Renal pelvis (tissue), 4 donors: ENCODE data around the gene GPSM1. TPM values are rescaled to one million over a fixed set of nuclear protein-coding genes. Genes with fewer than 3 reads are reported as not detected.

ENCODE experiments used
- DNase-seq: peaks from one replicate; pipeline ENCODE4 v3.0.0-alpha.2; 2013
- polyA plus RNA-seq, 3 donors: library from polyadenylated mRNA; unstranded; fragments of 120-200 nt; gene quantifications; one replicate each; pipeline ENCODE4 v1.2.1, GENCODE V29; 2013; ENCODE audit not compliant: insufficient read length in 3 of 3

GPSM1 gene
- polyA plus RNA-seq, 3 donors: 41.2 to 59.6 (median 46.7) TPM

- DNase-seq: no peak
Measured at GRCh38 chr9:136359774-136360718, 32.7 kb downstream of the GPSM1 start.

DNA sequence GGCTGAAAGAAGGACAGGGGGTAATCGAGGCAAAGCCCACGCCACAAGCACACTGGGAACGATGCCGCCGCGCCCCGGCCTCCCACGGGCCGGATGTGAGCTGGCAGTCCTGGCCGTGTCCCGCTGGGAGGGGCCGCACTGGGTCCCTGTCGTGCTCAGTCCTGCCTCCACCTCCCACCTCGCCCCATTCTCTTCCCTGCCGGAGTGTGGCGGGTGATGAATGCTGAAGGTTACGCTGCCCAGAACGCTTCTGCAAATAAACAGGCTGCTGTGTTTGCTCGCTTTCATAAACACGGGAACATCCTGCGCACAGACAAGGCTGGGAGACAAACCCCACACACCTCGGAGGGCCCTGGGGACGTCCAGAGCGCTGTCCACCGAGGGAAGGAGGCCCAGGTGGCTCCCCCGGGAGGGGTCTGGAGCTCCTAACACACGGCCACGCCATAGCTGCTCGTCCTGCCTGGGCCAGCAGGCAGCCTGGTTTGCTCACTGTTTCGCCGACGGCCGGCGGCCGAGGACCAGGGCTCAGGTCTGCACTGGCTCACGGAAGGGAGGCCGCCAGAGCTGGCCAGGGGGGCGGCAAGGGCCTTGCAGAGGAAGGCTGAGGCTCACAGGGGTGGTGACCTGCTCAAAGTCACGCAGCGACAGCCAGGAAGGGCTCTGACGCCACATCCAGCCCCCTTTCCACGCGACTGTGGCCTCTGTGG, 33.9 kb downstream of the GPSM1 start:
- DNase-seq: no peak

GRCh38 chr9:136361754-136362449, 34.6 kb downstream of the GPSM1 start:
- no peak for DNase-seq

- no peak for DNase-seq
Measured at GRCh38 chr9:136362450-136362784, 35.1 kb downstream of the GPSM1 start.

- DNase-seq: peak; percentile 91
Measured at GRCh38 chr9:136363106-136363948, 36.0 kb downstream of the GPSM1 start, which contains the start of gene DNLZ. Gene DNLZ, minus strand, starts transcription at chr9:136363744. Its CDS starts 30 bp downstream, at chr9:136363714.

- DNase-seq: no peak
Measured at GRCh38 chr9:136363949-136364748, 36.8 kb downstream of the GPSM1 start.

DNA sequence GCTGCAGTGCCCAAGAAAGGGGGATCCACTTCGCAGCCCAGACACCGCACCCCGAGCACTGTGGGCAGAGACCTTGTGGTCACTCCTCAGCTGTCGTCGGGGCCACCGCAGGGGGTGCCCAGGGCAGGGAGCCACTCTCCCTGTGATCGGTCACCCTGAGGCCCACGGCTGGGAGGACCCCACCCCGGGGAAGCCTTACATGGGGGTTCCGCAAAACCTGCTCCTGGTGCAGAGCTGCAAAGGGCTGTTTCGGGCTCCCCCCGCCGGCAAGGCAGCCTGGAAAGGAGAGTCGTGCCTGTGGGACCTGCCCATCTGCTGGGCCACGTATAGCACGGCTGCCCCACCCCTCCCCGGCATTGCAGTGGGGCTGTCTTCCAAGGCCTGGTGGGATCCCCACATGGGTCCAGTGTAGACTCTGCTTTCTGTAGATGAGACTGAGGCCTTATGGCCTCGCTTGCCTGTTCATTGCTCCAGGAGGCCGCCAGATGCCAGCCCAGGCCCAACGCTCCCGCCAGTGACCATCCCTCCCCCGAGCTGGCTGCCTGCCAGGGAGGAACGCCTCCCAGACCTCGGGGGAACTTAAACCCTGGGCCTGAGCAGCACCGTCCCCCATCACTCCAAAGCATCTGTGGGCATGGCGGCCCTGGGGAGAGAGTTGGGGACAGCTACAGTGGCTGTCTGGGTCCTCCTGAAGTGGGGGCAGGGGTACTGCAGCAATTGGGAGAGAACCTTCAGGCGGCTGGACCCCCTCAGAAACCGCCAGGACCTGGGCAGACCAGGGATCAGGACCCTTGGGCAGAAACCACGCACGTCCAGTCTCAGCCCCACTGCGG, 37.8 kb downstream of the GPSM1 start:
- no peak for DNase-seq

DNA sequence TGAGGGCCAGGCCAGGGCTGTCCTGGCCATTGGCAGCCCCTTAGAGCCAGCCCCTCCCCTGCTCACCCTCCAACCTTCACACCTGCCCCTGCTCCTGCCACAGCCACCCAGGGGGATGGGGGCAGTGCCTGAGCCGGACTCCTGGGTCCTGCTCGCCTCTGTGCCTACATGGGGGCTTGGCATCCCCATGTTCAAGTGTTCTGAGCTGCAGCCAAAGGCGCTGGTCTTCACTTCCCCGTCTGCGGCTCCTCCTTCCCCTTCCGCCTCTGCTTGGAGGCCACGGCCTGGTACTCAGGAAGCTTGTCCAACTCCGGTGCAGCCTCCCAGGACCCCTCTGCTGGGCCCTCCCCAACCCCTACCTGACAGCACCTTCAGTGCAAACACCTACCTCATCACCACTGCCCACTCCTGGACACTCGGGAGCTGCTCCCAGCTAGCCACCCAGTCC, 38.5 kb downstream of the GPSM1 start:
- no peak for DNase-seq

DNA sequence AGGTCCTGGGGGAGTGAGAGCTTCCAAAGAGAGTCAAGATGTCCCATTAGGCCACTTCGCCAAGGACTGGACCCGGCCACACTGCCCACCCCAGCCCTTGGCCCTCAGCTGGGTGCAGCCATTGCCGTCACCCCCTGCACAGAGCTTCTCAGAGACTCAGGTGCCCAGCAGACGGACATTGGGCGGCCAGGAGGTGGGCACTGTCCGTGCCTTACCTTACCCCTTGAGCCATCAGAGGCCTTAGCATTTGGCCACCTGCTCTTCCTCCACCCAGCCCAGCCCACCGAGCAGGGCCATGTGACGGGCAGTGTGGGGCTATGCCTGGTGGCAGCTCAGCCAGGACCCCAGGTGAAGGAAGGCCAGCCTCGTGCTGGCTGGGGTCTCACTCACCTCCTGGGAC, 39.5 kb downstream of the GPSM1 start:
- no peak for DNase-seq

DNA sequence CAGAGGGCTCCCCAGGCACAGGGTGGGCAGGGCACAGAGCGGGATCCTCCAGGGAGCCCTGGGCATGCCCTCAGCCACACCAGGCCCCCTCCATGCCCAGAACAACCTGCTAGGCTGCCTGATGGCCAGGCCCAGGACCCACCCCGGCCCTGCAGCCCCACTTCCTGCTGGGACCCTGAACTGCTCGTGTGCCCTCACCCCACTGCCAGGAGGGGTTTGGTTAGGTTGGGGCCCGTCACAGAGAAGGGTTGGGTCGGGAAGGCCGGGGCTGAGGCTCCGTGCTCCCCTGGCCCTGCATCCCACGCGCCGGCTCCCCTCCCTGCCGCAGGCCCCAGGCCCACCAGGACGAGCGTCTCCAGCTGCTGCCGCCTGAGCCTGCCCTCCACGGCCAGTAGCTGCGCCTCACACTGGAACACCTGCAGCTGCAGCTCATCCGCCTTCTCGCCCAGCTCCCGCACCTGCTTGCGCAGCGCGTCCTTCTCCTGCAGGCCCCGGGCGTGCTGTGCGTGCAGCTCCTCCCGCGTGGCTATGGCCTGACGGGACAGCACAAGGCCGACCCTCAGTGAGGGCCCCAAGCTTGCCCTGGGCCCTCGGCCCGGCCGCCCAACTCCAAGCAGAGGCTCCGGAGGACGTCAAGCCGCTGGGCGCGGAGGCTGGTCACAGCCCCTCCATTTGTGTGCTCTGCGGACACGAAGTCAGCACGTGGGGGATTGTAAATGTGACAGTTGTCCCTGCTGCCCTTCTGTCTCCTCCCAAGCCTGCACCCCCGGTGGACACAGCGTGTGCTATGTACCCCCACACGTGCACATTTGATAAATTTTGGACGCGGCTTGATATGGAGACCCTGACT, 40.2 kb downstream of the GPSM1 start:
- DNase-seq: no peak

GRCh38 chr9:136368190-136368589, 40.9 kb downstream of the GPSM1 start:
- no peak for DNase-seq

- no peak for DNase-seq
Measured at GRCh38 chr9:136370037-136370436, 42.7 kb downstream of the GPSM1 start.

DNA sequence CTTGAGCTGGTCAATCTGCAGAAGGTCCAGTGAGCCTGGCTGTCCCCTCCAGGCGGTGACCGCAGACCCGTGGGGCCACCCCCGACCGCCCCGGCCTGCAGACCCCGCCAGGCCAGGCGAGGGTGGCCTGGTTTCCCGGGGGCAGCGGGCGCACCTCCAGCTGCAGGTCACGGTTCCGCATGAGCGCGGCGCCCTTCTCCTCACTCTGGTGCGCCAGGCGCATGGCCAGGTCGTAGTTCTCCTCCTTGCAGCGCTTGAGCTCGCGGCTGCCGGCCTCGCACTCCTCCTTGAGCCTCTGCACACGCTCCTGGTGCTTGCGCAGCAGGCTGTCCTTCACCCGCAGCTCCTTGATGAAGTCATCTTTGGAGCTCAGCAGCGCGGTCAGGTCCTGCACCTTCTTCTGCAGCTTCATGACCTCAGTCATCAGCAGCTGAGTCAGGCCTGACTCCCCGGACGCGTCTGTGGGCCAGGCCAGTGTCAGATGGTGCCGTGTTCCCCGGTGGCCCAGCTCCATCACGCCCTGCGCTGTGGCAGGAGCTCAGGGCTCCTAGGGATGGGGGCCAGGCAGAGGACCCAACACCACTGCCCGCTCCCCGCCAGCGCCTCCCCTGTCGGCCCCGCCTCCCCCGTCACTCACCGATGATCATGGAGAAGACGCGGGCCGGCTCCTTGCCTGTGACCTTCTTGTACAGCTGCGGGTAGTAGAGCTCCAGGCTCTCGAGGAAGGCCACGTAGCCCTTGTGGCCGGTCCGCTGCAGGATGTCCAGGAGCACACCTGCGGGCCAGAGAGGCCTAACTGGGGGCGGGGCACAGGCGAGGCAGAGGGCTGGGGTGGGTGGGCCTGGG, 43.6 kb downstream of the GPSM1 start:
- no peak for DNase-seq

DNA sequence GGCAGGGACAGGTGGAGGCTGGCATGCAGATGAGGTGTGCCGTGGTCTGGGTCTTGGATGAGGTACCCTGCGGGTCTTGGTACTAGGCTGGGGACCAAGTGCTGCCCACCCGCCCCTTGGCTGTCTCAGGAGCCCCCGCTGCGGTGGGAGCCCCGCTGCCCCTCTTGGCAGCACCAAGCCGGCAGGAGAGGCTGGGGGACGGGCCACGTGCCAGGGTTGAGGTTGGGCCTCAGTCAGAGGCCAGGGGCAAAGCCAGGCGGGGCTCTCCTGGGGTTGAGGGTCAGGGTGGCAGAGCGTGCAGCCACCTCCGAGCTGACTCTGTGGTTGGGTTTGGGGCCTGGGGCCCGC, 44.2 kb downstream of the GPSM1 start:
- DNase-seq: no peak

- no peak for DNase-seq
Measured at GRCh38 chr9:136372006-136372405, 44.7 kb downstream of the GPSM1 start.

DNA sequence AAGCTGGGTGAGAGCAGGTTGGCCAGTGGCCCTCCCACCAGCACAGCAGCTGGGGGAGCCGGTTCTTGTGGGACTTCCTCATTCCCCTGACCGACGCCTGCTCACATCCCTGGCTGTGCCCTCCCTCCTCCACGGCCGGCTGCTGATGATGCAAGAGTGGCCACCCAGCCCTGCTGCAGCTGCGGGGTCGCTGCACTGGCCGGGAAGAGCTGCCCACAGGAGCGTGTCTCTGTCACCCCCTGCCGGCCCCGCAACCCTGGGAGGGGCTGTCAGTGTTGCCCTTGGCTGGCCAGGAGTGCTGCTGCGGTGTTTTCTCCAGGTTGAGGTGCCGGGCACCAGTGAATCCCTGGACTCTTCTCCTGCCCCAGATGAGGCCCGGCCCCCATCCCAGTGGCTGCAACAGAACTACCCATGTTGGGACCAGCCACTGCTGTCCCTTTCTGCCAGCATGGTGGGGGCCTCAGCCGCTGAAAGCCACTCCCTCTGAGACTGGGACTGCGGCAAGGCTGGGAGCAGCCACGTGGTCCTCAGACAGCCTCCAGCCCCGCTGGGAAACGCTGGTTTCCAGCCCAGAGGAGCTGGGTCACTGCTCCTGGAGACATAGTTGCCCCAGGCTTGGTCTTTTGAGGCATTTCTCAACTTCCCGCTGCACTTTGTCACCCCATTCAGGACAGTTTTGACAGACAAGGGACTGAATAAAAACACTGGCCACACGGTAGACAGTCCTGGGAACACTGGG, 45.4 kb downstream of the GPSM1 start:
- DNase-seq: peak; percentile 62
